Retinal pigment epithelial cell (primary cell): ENCODE data around the gene TRAPPC10.

Source experiments
- DNase-seq: peaks from one replicate; pipeline ENCODE4 v3.0.0-alpha.2; 2010; ENCODE audit warnings: low read depth
- H3K4me3 ChIP-seq: 2 replicates; pipeline ENCODE4 v1.5.1; 2011; ENCODE audit warnings: mild to moderate bottlenecking, low read length, control low read depth, moderate library complexity
- TF ChIP-seq, protein P1 (sequence below): conservative IDR thresholded peaks from 2 replicates; pipeline ENCODE4 v1.5.1; 2011; ENCODE audit warnings: low read depth, low read length, control low read depth, inconsistent platforms

Gene TRAPPC10

GRCh38 chr21:44019568-44019958 lies 7.5 kb downstream of the TRAPPC10 start:
- no peak for DNase-seq
- H3K4me3 ChIP-seq = no peak overlapping the region
- TF ChIP-seq, protein P1, sequence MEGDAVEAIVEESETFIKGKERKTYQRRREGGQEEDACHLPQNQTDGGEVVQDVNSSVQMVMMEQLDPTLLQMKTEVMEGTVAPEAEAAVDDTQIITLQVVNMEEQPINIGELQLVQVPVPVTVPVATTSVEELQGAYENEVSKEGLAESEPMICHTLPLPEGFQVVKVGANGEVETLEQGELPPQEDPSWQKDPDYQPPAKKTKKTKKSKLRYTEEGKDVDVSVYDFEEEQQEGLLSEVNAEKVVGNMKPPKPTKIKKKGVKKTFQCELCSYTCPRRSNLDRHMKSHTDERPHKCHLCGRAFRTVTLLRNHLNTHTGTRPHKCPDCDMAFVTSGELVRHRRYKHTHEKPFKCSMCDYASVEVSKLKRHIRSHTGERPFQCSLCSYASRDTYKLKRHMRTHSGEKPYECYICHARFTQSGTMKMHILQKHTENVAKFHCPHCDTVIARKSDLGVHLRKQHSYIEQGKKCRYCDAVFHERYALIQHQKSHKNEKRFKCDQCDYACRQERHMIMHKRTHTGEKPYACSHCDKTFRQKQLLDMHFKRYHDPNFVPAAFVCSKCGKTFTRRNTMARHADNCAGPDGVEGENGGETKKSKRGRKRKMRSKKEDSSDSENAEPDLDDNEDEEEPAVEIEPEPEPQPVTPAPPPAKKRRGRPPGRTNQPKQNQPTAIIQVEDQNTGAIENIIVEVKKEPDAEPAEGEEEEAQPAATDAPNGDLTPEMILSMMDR = no peak

GRCh38 chr21:44020551-44020950 lies 8.4 kb downstream of the TRAPPC10 start:
- H3K4me3 ChIP-seq = no peak overlapping the region
- TF ChIP-seq, protein P1 = no peak
- DNase-seq = no peak

GRCh38 chr21:44021064-44021463 lies 9.0 kb downstream of the TRAPPC10 start:
- TF ChIP-seq, protein P1 = no peak
- DNase-seq = no peak
- H3K4me3 ChIP-seq = no peak overlapping the region

GRCh38 chr21:44024257-44024656 lies 12.1 kb downstream of the TRAPPC10 start:
- TF ChIP-seq, protein P1 = no peak

GRCh38 chr21:44024887-44025353 lies 12.8 kb downstream of the TRAPPC10 start:
- no peak for DNase-seq
- TF ChIP-seq, protein P1 = no peak

More at GRCh38 chr21:44024257-44024656, 12.1 kb downstream of the TRAPPC10 start:
- DNase-seq = no peak
- no peak overlapping the region for H3K4me3 ChIP-seq

DNA sequence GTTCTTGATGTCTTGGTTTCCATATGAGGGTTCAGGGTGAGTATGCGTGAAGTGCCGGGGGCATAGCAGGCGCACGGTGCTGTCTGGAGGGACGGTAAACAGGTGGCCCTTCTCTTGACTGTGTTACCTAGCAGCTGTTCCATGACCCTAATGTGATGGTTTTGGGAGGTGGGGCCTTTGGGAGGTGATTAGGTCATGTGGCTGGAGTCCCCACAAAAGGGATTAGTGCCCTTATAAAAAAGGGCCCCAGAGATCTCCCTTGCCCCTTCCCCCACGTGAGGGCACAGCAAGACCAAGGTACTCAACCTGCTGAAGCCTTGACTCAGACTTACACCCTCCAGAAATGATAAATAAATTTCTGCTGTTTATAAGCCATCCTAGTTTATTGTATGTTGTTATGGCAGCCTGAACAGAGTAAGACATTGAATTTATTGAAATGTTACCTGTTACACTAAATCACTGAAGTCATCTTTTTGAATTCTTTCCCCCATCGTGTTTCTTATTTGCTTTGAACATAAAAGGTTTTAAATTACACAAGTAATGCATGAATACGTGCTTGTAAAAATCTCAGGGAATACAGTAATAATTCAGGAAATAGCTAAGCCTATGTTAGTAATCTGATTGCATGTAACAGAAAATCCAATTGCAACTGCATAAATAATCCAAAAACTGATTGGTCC lies 15.6 kb downstream of the TRAPPC10 start:
- no peak overlapping the region for H3K4me3 ChIP-seq
- TF ChIP-seq, protein P1 = no peak
- no peak for DNase-seq

More at GRCh38 chr21:44024887-44025353, 12.8 kb downstream of the TRAPPC10 start:
- H3K4me3 ChIP-seq = no peak overlapping the region

GRCh38 chr21:44028287-44028659 lies 16.2 kb downstream of the TRAPPC10 start:
- no peak for DNase-seq
- TF ChIP-seq, protein P1 = no peak
- no peak overlapping the region for H3K4me3 ChIP-seq
